A673 (cell line): Measurements from ENCODE around the gene SMIM41.

Experiments used
- EZH2 ChIP-seq: fragments of 200-600 bp; sonication (generic); IDR thresholded peaks from 2 replicates; pipeline ENCODE4 v1.6.1; 2017; ENCODE audit warnings: borderline replicate concordance, low read depth, mild to moderate bottlenecking, mixed read lengths, antibody characterized with exemption, low read length; ENCODE audit not compliant: poor library complexity, severe bottlenecking
- TF ChIP-seq, protein P1 (sequence below): fragments of 300-800, 200-600 bp; sonication (generic); conservative IDR thresholded peaks from 2 replicates; pipeline ENCODE4 v1.5.1; 2017; ENCODE audit warnings: low read depth, mild to moderate bottlenecking, antibody characterized with exemption, low read length, moderate library complexity, mixed read lengths

DNA sequence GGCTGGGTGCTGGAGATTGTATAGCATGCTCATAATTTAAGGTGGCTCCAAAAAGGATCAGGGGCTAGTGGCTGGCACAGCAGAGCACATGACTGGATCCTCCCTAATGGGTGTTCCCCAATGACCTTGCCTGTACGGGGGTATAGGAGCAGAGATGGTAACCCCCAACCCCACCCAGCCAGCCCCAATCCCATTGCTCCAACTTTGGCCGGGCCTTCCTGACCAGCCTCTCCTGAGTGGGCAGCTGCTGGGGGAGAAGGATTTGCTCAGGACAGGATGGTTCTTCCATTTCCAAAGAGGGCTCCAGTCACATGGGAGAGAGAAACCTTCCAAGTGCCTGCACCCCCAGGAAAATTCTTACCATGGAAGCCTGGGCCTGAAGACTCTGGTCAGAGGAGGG lies 43.6 kb upstream of the SMIM41 start:
- TF ChIP-seq, protein P1, sequence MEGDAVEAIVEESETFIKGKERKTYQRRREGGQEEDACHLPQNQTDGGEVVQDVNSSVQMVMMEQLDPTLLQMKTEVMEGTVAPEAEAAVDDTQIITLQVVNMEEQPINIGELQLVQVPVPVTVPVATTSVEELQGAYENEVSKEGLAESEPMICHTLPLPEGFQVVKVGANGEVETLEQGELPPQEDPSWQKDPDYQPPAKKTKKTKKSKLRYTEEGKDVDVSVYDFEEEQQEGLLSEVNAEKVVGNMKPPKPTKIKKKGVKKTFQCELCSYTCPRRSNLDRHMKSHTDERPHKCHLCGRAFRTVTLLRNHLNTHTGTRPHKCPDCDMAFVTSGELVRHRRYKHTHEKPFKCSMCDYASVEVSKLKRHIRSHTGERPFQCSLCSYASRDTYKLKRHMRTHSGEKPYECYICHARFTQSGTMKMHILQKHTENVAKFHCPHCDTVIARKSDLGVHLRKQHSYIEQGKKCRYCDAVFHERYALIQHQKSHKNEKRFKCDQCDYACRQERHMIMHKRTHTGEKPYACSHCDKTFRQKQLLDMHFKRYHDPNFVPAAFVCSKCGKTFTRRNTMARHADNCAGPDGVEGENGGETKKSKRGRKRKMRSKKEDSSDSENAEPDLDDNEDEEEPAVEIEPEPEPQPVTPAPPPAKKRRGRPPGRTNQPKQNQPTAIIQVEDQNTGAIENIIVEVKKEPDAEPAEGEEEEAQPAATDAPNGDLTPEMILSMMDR: no peak
- TF ChIP-seq EZH2: no peak
